SK-N-SH (cell line): ENCODE measurements around the gene SYNE3. TPM values are rescaled to one million over a fixed set of nuclear protein-coding genes. Genes with fewer than 3 reads are reported as not detected.

ENCODE experiments used
- CTCF ChIA-PET: fragments of 300-600, 350-600 bp; formaldehyde crosslinking; extraction: SDS; loops from one replicate; lab custom pipeline; 2021; lab: Yijun Ruan, JAX
- POLR2A ChIA-PET: fragments of 350-600 bp; sonication (Branson Sonifier 250); formaldehyde crosslinking; extraction: SDS; loops from one replicate; lab custom pipeline; 2020; ENCODE audit warnings: antibody characterized with exemption, inconsistent platforms; lab: Yijun Ruan, JAX
- DNase-seq: peaks from one replicate; pipeline ENCODE4 v3.0.0; 2012
- H2AFZ ChIP-seq: fragments of 200-600 bp; sonication (generic); 2 replicates; pipeline ENCODE4 v1.8.1; 2016; ENCODE audit warnings: antibody characterized with exemption, mild to moderate bottlenecking, low read depth
- H3F3A ChIP-seq: fragments of 200-600 bp; sonication (generic); replicated peaks from 2 replicates; pipeline ENCODE3; 2016; ENCODE audit warnings: antibody characterized with exemption, mild to moderate bottlenecking; ENCODE audit not compliant: insufficient read depth
- H3K27ac ChIP-seq, 2 experiments: fragments of 200-500 bp in 1 of 2; fragments of 200-600 bp in 1 of 2; sonication (Bioruptor generic) in 1 of 2; sonication (generic), shearing (Covaris generic) in 1 of 2; 2 replicates each; pipeline versions ENCODE4 v1.5.1 to v1.6.1; 2014 to 2016; ENCODE audit warnings: low read depth in 2 of 2, inconsistent platforms in 1 of 2, low read length in 1 of 2, mild to moderate bottlenecking in 1 of 2, mixed read lengths in 1 of 2
- H3K27me3 ChIP-seq: fragments of 200-600 bp; sonication (generic), shearing (Covaris generic); 2 replicates; pipeline ENCODE4 v1.6.1; 2016; ENCODE audit warnings: mixed run types; ENCODE audit not compliant: insufficient read depth
- H3K36me3 ChIP-seq, 2 experiments: fragments of 200-500 bp in 1 of 2; fragments of 200-600 bp in 1 of 2; sonication (Bioruptor generic) in 1 of 2; sonication (generic) in 1 of 2; replicated peaks in 1 of 2; 2 replicates each; pipeline versions ENCODE3 to v1.5.1; 2014 to 2016; ENCODE audit warnings: low read length in 1 of 2, mild to moderate bottlenecking in 1 of 2; ENCODE audit not compliant: insufficient read depth in 2 of 2, control insufficient read depth in 1 of 2
- H3K4me1 ChIP-seq, 2 experiments: fragments of 200-500 bp in 1 of 2; fragments of 200-600 bp in 1 of 2; sonication (Bioruptor generic) in 1 of 2; sonication (generic), shearing (Covaris generic) in 1 of 2; 2 replicates each; pipeline versions ENCODE4 v1.5.1 to v1.6.1; 2014 to 2016; ENCODE audit warnings: low read depth in 1 of 2, low read length in 1 of 2, mixed run types in 1 of 2; ENCODE audit not compliant: insufficient read depth in 2 of 2, control insufficient read depth in 1 of 2
- H3K4me2 ChIP-seq: fragments of 200-600 bp; sonication (generic), shearing (Covaris generic); 2 replicates; pipeline ENCODE4 v1.6.1; 2017; ENCODE audit warnings: mixed run types
- H3K4me3 ChIP-seq, 2 experiments: fragments of 200-500 bp in 1 of 2; fragments of 200-600 bp in 1 of 2; sonication (Bioruptor generic) in 1 of 2; sonication (generic), shearing (Covaris generic) in 1 of 2; 2 replicates each; pipeline versions ENCODE4 v1.5.1 to v1.8.1; 2014 to 2016; ENCODE audit warnings: low read depth in 2 of 2, inconsistent platforms in 1 of 2, low read length in 1 of 2, mild to moderate bottlenecking in 1 of 2, mixed read lengths in 1 of 2, moderate library complexity in 1 of 2
- H3K79me2 ChIP-seq: fragments of 200-600 bp; sonication (generic); 2 replicates; pipeline ENCODE4 v1.8.1; 2017; ENCODE audit warnings: mild to moderate bottlenecking; ENCODE audit not compliant: insufficient read depth
- H3K9ac ChIP-seq: fragments of 200-600 bp; sonication (generic); 2 replicates; pipeline ENCODE4 v1.6.1; 2017; ENCODE audit warnings: mixed run types
- H3K9me2 ChIP-seq: fragments of 200-600 bp; sonication (generic); 2 replicates; pipeline ENCODE4 v1.6.1; 2017; ENCODE audit warnings: mixed run types
- H3K9me3 ChIP-seq: fragments of 200-600 bp; sonication (generic); 2 replicates; pipeline ENCODE4 v1.6.1; 2017; ENCODE audit warnings: mixed run types, mild to moderate bottlenecking, moderate library complexity
- H4K20me1 ChIP-seq: fragments of 200-600 bp; sonication (generic); 2 replicates; pipeline ENCODE4 v1.6.1; 2017; ENCODE audit warnings: mild to moderate bottlenecking, mixed run types; ENCODE audit not compliant: insufficient read depth
- CHD2 ChIP-seq: fragments of 150-350 bp; IDR thresholded peaks from 2 replicates; pipeline ENCODE4 v1.6.1; 2018; ENCODE audit warnings: low read length; ENCODE audit not compliant: partially characterized antibody
- CTCF ChIP-seq: fragments of 200-600 bp; sonication (generic); IDR thresholded peaks from 2 replicates; pipeline ENCODE4 v1.6.1; 2017; ENCODE audit warnings: antibody characterized with exemption, mild to moderate bottlenecking, moderate library complexity
- FOSL2 ChIP-seq: IDR thresholded peaks from 2 replicates; pipeline ENCODE4 v1.4.0; 2012; ENCODE audit warnings: low read depth, mild to moderate bottlenecking, moderate library complexity, borderline replicate concordance
- IRF3 ChIP-seq: fragments of 150-350 bp; IDR thresholded peaks from 2 replicates; pipeline ENCODE4 v1.6.1; 2016; ENCODE audit warnings: mild to moderate bottlenecking, low read depth, low read length
- MAX ChIP-seq: IDR thresholded peaks from 2 replicates; pipeline ENCODE4 v1.4.0; 2012; ENCODE audit warnings: low read depth
- POLR2AphosphoS5 ChIP-seq: IDR thresholded peaks from 2 replicates; pipeline ENCODE4 v1.6.1; 2012; ENCODE audit warnings: low read depth, low read length
- RAD21 ChIP-seq: IDR thresholded peaks from 2 replicates; pipeline ENCODE4 v1.6.1; 2012; ENCODE audit warnings: mild to moderate bottlenecking, low read length
- REST ChIP-seq: IDR thresholded peaks from 2 replicates; pipeline ENCODE4 v1.6.1; 2012; ENCODE audit warnings: mild to moderate bottlenecking, low read depth, low read length, moderate library complexity
- RFX5 ChIP-seq: IDR thresholded peaks from 2 replicates; pipeline ENCODE4 v1.6.1; 2012; ENCODE audit warnings: mild to moderate bottlenecking, improper control_type of control experiment, low read length
- RXRA ChIP-seq: IDR thresholded peaks from 2 replicates; pipeline ENCODE4 v1.4.0; 2012; ENCODE audit warnings: low read depth, mild to moderate bottlenecking, borderline replicate concordance
- SIN3A ChIP-seq: IDR thresholded peaks from 2 replicates; pipeline ENCODE4 v1.6.1; 2012; ENCODE audit warnings: low read depth, mild to moderate bottlenecking, low read length, moderate library complexity, borderline replicate concordance
- SMC3 ChIP-seq: IDR thresholded peaks from 2 replicates; pipeline ENCODE4 v1.6.1; 2012; ENCODE audit warnings: low read depth, low read length, improper control_type of control experiment
- TAF1 ChIP-seq: IDR thresholded peaks from 2 replicates; pipeline ENCODE4 v1.6.1; 2012; ENCODE audit warnings: low read depth, mild to moderate bottlenecking, low read length, moderate library complexity, borderline replicate concordance
- TCF12 ChIP-seq: IDR thresholded peaks from 2 replicates; pipeline ENCODE4 v1.4.0; 2012
- TEAD4 ChIP-seq: IDR thresholded peaks from 2 replicates; pipeline ENCODE4 v1.4.0; 2012; ENCODE audit warnings: mild to moderate bottlenecking, borderline replicate concordance; ENCODE audit not compliant: insufficient read depth
- YY1 ChIP-seq: IDR thresholded peaks from 2 replicates; pipeline ENCODE4 v1.4.0; 2012; ENCODE audit warnings: low read depth, mild to moderate bottlenecking
- WGBS: methylation state at CpG from one replicate; pipeline ENCODE4 v1.1.6; 2017; ENCODE audit warnings: low lambda C conversion rate; 5-methylcytosine and 5-hydroxymethylcytosine counted together
- polyA plus RNA-seq, 3 experiments: library from polyadenylated mRNA; depleted of rRNA; stranded (reverse); fragments of >200 nt; gene quantifications; 2 replicates each; pipeline ENCODE4 v1.2.3, GENCODE V29; 2012

The SYNE3 gene
- polyA plus RNA-seq, 1 of the 3 experiments (the other 2 are of a cell fraction) = 2.0 TPM

GRCh38 chr14:95544588-95544987, 28.1 kb upstream of the SYNE3 start (continued):
- TF ChIP-seq REST (no peak), RXRA (no peak), TEAD4 (no peak), SIN3A (no peak)

- POLR2A ChIA-PET = no interaction called here
- 95% methylated on average over 5 of the region's 5 CpGs for WGBS
- peaks cover 22% of the 10 kb centered on the region for H3F3A ChIP-seq
- H2AFZ ChIP-seq = no peak overlapping the region
- peaks cover 3 to 9% of the 10 kb centered on the region in 2 experiments; a peak in 3 of 4 replicates for H3K4me1 ChIP-seq
- CTCF ChIA-PET = interaction anchor here (0.7 kb wide), 1 partner anchor 16 kb away, joined by 3 read pairs; no protein-coding TSS in a partner anchor
- no peak overlapping the region for H3K9ac ChIP-seq
- TF ChIP-seq MAX (no peak), RFX5 (no peak)
- peaks cover 19% of the 10 kb centered on the region for H4K20me1 ChIP-seq
- H3K27me3 ChIP-seq = no peaks in the 10 kb centered on the region
- peaks cover 9% of the 10 kb centered on the region; the same call in 1 of the 2 replicates for H3K9me3 ChIP-seq
- H3K4me2 ChIP-seq = no peak overlapping the region
- no peak overlapping the region for H3K27ac ChIP-seq
- H3K79me2 ChIP-seq = peaks cover 63% of the 10 kb centered on the region
- no peaks in the 10 kb centered on the region for H3K9me2 ChIP-seq
- no peak overlapping the region for H3K4me3 ChIP-seq
- DNase-seq = no peak
- H3K36me3 ChIP-seq = peaks cover 17 to 30% of the 10 kb centered on the region in 2 experiments
These were observed 26.6 kb upstream of the SYNE3 start for GRCh38 chr14:95543021-95543420.

- Histone ChIP-seq H4K20me1 (peaks cover 24% of the 10 kb centered on the region), H3K4me3 (no peak overlapping the region), H3K36me3 (peaks cover 17 to 30% of the 10 kb centered on the region in 2 experiments), H3K4me1 (peaks cover under 1 to 6% of the 10 kb centered on the region in 2 experiments; a peak in 3 of 4 replicates), H3F3A (peaks cover 22% of the 10 kb centered on the region), H3K9me3 (peaks cover 9% of the 10 kb centered on the region; the same call in 1 of the 2 replicates), H3K4me2 (no peak overlapping the region), H3K27ac (no peak overlapping the region), H3K79me2 (peaks cover 70% of the 10 kb centered on the region), H3K9me2 (no peaks in the 10 kb centered on the region), H3K9ac (no peak overlapping the region), H2AFZ (no peak overlapping the region), H3K27me3 (no peaks in the 10 kb centered on the region)
- WGBS = 84% methylated on average over 8 of the region's 8 CpGs
- CTCF ChIA-PET = interaction anchor here (0.7 to 1.4 kb wide), 3 partner anchors 15 to 457 kb away, joined by 3 to 5 read pairs (median 3); no protein-coding TSS in a partner anchor
- no peak for TF ChIP-seq TAF1
- TF ChIP-seq CTCF = no peak
- no peak for TF ChIP-seq CHD2
- TF ChIP-seq IRF3 = no peak
- TF ChIP-seq FOSL2 = no peak
- no peak for TF ChIP-seq POLR2AphosphoS5
- no peak for TF ChIP-seq TCF12
- no peak for TF ChIP-seq RAD21
- no peak for TF ChIP-seq MAX
- no peak for TF ChIP-seq SMC3
- TF ChIP-seq YY1 = no peak
- POLR2A ChIA-PET = no interaction called here
- DNase-seq = no peak
These were observed 25.8 kb upstream of the SYNE3 start for GRCh38 chr14:95541932-95542930.
